ENCODE measurements around the gene JAZF1.

DNA sequence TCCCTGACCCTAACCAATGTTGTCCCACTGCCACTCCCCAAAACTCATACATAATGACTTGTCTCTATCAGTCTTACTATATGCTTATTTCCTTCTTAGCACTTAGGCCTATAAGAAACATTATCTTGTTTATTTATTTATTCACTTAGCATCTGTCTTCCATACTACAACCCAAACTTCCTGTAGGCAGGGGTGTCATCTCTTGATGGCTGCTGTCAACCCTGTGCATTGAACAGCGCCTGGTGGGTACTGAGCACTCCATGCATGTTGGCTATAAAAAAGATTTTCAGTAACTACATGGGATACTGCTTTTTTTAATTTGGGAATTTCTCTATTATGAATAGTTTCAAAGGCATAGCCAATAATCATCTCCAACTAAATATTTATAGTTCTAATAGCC, 46.7 kb downstream of the JAZF1 start:
- TF ChIP-seq, protein P1, sequence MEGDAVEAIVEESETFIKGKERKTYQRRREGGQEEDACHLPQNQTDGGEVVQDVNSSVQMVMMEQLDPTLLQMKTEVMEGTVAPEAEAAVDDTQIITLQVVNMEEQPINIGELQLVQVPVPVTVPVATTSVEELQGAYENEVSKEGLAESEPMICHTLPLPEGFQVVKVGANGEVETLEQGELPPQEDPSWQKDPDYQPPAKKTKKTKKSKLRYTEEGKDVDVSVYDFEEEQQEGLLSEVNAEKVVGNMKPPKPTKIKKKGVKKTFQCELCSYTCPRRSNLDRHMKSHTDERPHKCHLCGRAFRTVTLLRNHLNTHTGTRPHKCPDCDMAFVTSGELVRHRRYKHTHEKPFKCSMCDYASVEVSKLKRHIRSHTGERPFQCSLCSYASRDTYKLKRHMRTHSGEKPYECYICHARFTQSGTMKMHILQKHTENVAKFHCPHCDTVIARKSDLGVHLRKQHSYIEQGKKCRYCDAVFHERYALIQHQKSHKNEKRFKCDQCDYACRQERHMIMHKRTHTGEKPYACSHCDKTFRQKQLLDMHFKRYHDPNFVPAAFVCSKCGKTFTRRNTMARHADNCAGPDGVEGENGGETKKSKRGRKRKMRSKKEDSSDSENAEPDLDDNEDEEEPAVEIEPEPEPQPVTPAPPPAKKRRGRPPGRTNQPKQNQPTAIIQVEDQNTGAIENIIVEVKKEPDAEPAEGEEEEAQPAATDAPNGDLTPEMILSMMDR (IDR thresholded peaks at IDR 0.05; ENCODE audit: poor library complexity): no peak
- no peak for TF ChIP-seq EZH2 (IDR thresholded peaks at IDR 0.05; ENCODE audit: borderline replicate concordance)

All from hepatocyte (in vitro differentiated cells).